ENCODE measurements around the gene NFIX. TPM values are rescaled to one million over a fixed set of nuclear protein-coding genes. Genes with fewer than 3 reads are reported as not detected.

NFIX gene
- total RNA-seq, 4 donors from 2014 or later: 32.3 to 81.2 (median 51.6) TPM

GRCh38 chr19:13129384-13129783, 134.1 kb downstream of the NFIX start:
- Histone ChIP-seq H3K9me3 (no peaks in the 10 kb centered on the region), H3K4me3 (no peak overlapping the region), H3K36me3 (peaks cover 0 to 30% (median 0%) of the 10 kb centered on the region in 3 donors), H3K27me3 (no peaks in the 10 kb centered on the region), H3K27ac (no peak overlapping the region), H3K4me1 (peaks cover 0 to 13% (median 0%) of the 10 kb centered on the region in 3 donors)
- no CpG with 5 or more reads among the region's 9 CpGs for WGBS, 2 donors
- TF ChIP-seq POLR2A (IDR thresholded peaks at IDR 0.05) (no peak), CTCF (IDR thresholded peaks at IDR 0.05) (no peak)
- DNase-seq: no peak
- intact Hi-C loops (cut with DNase I): no loop called here

GRCh38 chr19:13130886-13131490, 135.7 kb downstream of the NFIX start:
- intact Hi-C loops (cut with DNase I): no loop called here
- Histone ChIP-seq H3K4me3 (no peak overlapping the region), H3K4me1 (peaks cover 0 to 13% (median 0%) of the 10 kb centered on the region in 3 donors), H3K27me3 (no peaks in the 10 kb centered on the region), H3K9me3 (no peaks in the 10 kb centered on the region), H3K27ac (no peak overlapping the region), H3K36me3 (peaks cover 7 to 35% (median 11%) of the 10 kb centered on the region in 3 donors)
- no peak for DNase-seq
- no peak for TF ChIP-seq POLR2A (IDR thresholded peaks at IDR 0.05)
- no peak for TF ChIP-seq CTCF (IDR thresholded peaks at IDR 0.05)
- 91 to 97% methylated on average over 3 of the region's 3 CpGs for WGBS, 2 donors

- DNase-seq: no peak
- 83 to 88% methylated on average over 8 of the region's 8 CpGs for WGBS, 2 donors
- no peak for TF ChIP-seq CTCF (IDR thresholded peaks at IDR 0.05)
- peak overlapping the region in 1 of 4 donors; percentile 33 for H3K27ac ChIP-seq
- no peak overlapping the region for H3K4me3 ChIP-seq
- no peaks in the 10 kb centered on the region for H3K27me3 ChIP-seq
- intact Hi-C loops (cut with DNase I): no loop called here
- peaks cover 0 to 13% (median 0%) of the 10 kb centered on the region in 3 donors for H3K4me1 ChIP-seq
- H3K36me3 ChIP-seq: peaks cover 23 to 42% (median 24%) of the 10 kb centered on the region in 3 donors
- no peaks in the 10 kb centered on the region for H3K9me3 ChIP-seq
These were observed 137.4 kb downstream of the NFIX start for GRCh38 chr19:13132471-13133180.

GRCh38 chr19:13133241-13133870, 138.1 kb downstream of the NFIX start:
- intact Hi-C loops (cut with DNase I): no loop called here
- DNase-seq: no peak
- H3K27me3 ChIP-seq: no peaks in the 10 kb centered on the region
- H3K9me3 ChIP-seq: no peaks in the 10 kb centered on the region
- peaks cover 0 to 13% (median 0%) of the 10 kb centered on the region in 3 donors for H3K4me1 ChIP-seq
- peaks cover 30 to 50% (median 30%) of the 10 kb centered on the region in 3 donors for H3K36me3 ChIP-seq
- H3K27ac ChIP-seq: peak overlapping the region in 1 of 4 donors; percentile 33
- TF ChIP-seq POLR2A (IDR thresholded peaks at IDR 0.05) (no peak), CTCF (IDR thresholded peaks at IDR 0.05) (no peak)
- 54 to 79% methylated on average over 12 of the region's 12 CpGs for WGBS, 2 donors
- no peak overlapping the region for H3K4me3 ChIP-seq

GRCh38 chr19:13134626-13135025, 139.4 kb downstream of the NFIX start:
- Histone ChIP-seq H3K9me3 (no peaks in the 10 kb centered on the region), H3K27ac (no peak overlapping the region), H3K27me3 (no peaks in the 10 kb centered on the region), H3K36me3 (peaks cover 32 to 62% (median 35%) of the 10 kb centered on the region in 3 donors), H3K4me3 (no peak overlapping the region), H3K4me1 (peaks cover 0 to 14% (median 0%) of the 10 kb centered on the region in 3 donors)
- DNase-seq: no peak
- TF ChIP-seq CTCF (IDR thresholded peaks at IDR 0.05) (no peak), POLR2A (IDR thresholded peaks at IDR 0.05) (no peak)
- intact Hi-C loops (cut with DNase I): no loop called here
- 80 to 100% methylated on average over 3 of the region's 3 CpGs for WGBS, 2 donors
